ENCODE data around the gene PNMA8C. TPM values are rescaled to one million over a fixed set of nuclear protein-coding genes. Genes with fewer than 3 reads are reported as not detected.

Gene PNMA8C
- total RNA-seq = not detected in 2 replicates

GRCh38 chr19:46428239-46429135 is at the start of gene PNMA8C:
Gene PNMA8C (minus strand): TSS chr19:46428936. CDS start chr19:46428359, 577 bp downstream.

GRCh38 chr19:46471116-46471733 is 42.5 kb upstream of the PNMA8C start, which contains the start of gene PNMA8A:
Gene PNMA8A (minus strand): TSS chr19:46471563. CDS start chr19:46471035, 528 bp downstream.

GRCh38 chr19:46413262-46414031 is 15.3 kb downstream of the PNMA8C start, which contains the start of gene CCDC8:
Gene CCDC8 (minus strand): TSS chr19:46413564. CDS start chr19:46412810, 754 bp downstream.

Other genes starting within 250 kb of the PNMA8C start
- not detected in 2 replicates for gene IGFL1, start 199.2 kb downstream of the PNMA8C start, total RNA-seq
- 10.8 and 22.0 TPM in 2 replicates for gene HIF3A, start 131.9 kb downstream of the PNMA8C start, total RNA-seq
- 61.0 and 72.3 TPM in 2 replicates for gene PPP5C, start 81.8 kb downstream of the PNMA8C start, total RNA-seq
- 15.4 and 20.9 TPM in 2 replicates for gene CCDC8, start 15.4 kb downstream of the PNMA8C start, total RNA-seq
- gene PNMA8A, start 42.6 kb upstream of the PNMA8C start, total RNA-seq = 5.1 and 8.1 TPM in 2 replicates
- gene PNMA8B, start 66.9 kb upstream of the PNMA8C start, total RNA-seq = 0.78 and 1.1 TPM in 2 replicates
- 201 and 214 TPM in 2 replicates for gene CALM3, start 172.4 kb upstream of the PNMA8C start, total RNA-seq
- 7.0 and 9.6 TPM in 2 replicates for gene PTGIR, start 196.2 kb upstream of the PNMA8C start, total RNA-seq
- not detected in 2 replicates for gene GNG8, start 207.3 kb upstream of the PNMA8C start, total RNA-seq
- 1.1 and 2.2 TPM in 2 replicates for gene DACT3, start 232.2 kb upstream of the PNMA8C start, total RNA-seq

Measured in subcutaneous preadipocyte (primary cell).